OCI-LY7 (cell line): Measurements from ENCODE around the gene CFAP58. TPM values are rescaled to one million over a fixed set of nuclear protein-coding genes. Genes with fewer than 3 reads are reported as not detected.

Experiments
- BruUV-seq: library from RNA; stranded (reverse); fragments of 400-500 nt; replicated peaks from 2 replicates; lab custom pipeline; 2021; lab: Mats Ljungman, UMichigan
- CTCF ChIA-PET: fragments of 300-600 bp; sonication (Branson Sonifier 250); formaldehyde crosslinking; loops from one replicate; lab custom pipeline; 2022; ENCODE audit warnings: antibody characterized with exemption; ENCODE audit not compliant: unreplicated experiment; lab: Charles Lee
- POLR2A ChIA-PET: fragments of 300-600 bp; sonication (Branson Sonifier 250); formaldehyde crosslinking; loops from one replicate; lab custom pipeline; 2022; ENCODE audit warnings: antibody characterized with exemption; lab: Charles Lee
- DNase-seq: peaks from one replicate; pipeline ENCODE4 v3.0.0-alpha.2; 2015; ENCODE audit warnings: low spot score
- H2AFZ ChIP-seq: fragments of 200-600 bp; sonication (generic), shearing (Covaris generic); 2 replicates; pipeline ENCODE4 v1.6.1; 2014; ENCODE audit warnings: mild to moderate bottlenecking, antibody characterized with exemption, low read length, moderate library complexity
- H3K27ac ChIP-seq: fragments of 200-600 bp; sonication (generic); 2 replicates; pipeline ENCODE4 v1.5.1; 2014; ENCODE audit warnings: mixed run types, low read depth, mild to moderate bottlenecking, moderate library complexity, low read length, inconsistent platforms; ENCODE audit not compliant: poor library complexity, severe bottlenecking
- H3K36me3 ChIP-seq: fragments of 200-600 bp; sonication (generic); 2 replicates; pipeline ENCODE4 v1.6.1; 2014; ENCODE audit warnings: mild to moderate bottlenecking, antibody characterized with exemption, low read length, moderate library complexity, mixed read lengths; ENCODE audit not compliant: insufficient read depth
- H3K4me1 ChIP-seq: fragments of 200-600 bp; sonication (generic); 2 replicates; pipeline ENCODE4 v1.5.1; 2014; ENCODE audit warnings: mild to moderate bottlenecking, low read length; ENCODE audit not compliant: insufficient read depth, poor library complexity, severe bottlenecking
- H3K4me2 ChIP-seq: fragments of 200-600 bp; sonication (generic); 2 replicates; pipeline ENCODE4 v1.6.1; 2014; ENCODE audit warnings: mild to moderate bottlenecking, low read length
- H3K4me3 ChIP-seq: fragments of 200-600 bp; sonication (generic); 2 replicates; pipeline ENCODE4 v1.5.1; 2014; ENCODE audit warnings: mild to moderate bottlenecking, low read depth, low read length; ENCODE audit not compliant: poor library complexity, severe bottlenecking
- H3K79me2 ChIP-seq: fragments of 200-600 bp; sonication (generic); 2 replicates; pipeline ENCODE4 v1.6.1; 2016; ENCODE audit warnings: low read depth, mild to moderate bottlenecking, low read length, moderate library complexity, mixed read lengths; ENCODE audit not compliant: insufficient read depth
- H3K9me2 ChIP-seq: fragments of 200-600 bp; sonication (generic); 2 replicates; pipeline ENCODE4 v1.6.1; 2016; ENCODE audit warnings: mild to moderate bottlenecking, low read length, mixed read lengths; ENCODE audit not compliant: insufficient read depth
- H3K9me3 ChIP-seq: fragments of 200-600 bp; sonication (generic); 2 replicates; pipeline ENCODE4 v1.6.1; 2014; ENCODE audit warnings: mild to moderate bottlenecking, mixed run types, low read length, mixed read lengths
- H4K20me1 ChIP-seq: fragments of 200-600 bp; sonication (generic); 2 replicates; pipeline ENCODE4 v1.6.1; 2014; ENCODE audit warnings: mild to moderate bottlenecking, antibody characterized with exemption, low read length, moderate library complexity, mixed read lengths; ENCODE audit not compliant: insufficient read depth
- CTCF ChIP-seq: fragments of 200-600 bp; sonication (generic); conservative IDR thresholded peaks from 2 replicates; pipeline ENCODE4 v1.5.1; 2014; ENCODE audit warnings: mild to moderate bottlenecking, antibody characterized with exemption, low read length, moderate library complexity, mixed read lengths
- EZH2phosphoT487 ChIP-seq: fragments of 200-600 bp; sonication (generic); IDR thresholded peaks from 2 replicates; pipeline ENCODE4 v1.6.1; 2018; ENCODE audit warnings: low read depth, borderline replicate concordance, mild to moderate bottlenecking, mixed run types, antibody characterized with exemption, low read length, moderate library complexity, mixed read lengths
- intact Hi-C: fragments of 100-400 bp; cut with micrococcal nuclease; formaldehyde crosslinking; loops from one replicate; pipeline ENCODE4 v1.10.0; 2022; ENCODE audit not compliant: unreplicated experiment
- total RNA-seq, 2 experiments: library from RNA; depleted of rRNA in 1 of 2; stranded (reverse); fragments of >200 nt in 1 of 2; shearing (Covaris generic) in 1 of 2; gene quantifications; 2 replicates each; pipeline ENCODE4 v1.2.3, GENCODE V29; 2014 to 2022

Gene CFAP58
- total RNA-seq, 2 experiments from 2014 or later, result 0.09 to 1.5 TPM

- Histone ChIP-seq H2AFZ (no peak overlapping the region), H3K9me3 (no peaks in the 10 kb centered on the region), H3K4me2 (no peak overlapping the region), H3K36me3 (no peaks in the 10 kb centered on the region), H3K4me3 (no peak overlapping the region), H4K20me1 (no peaks in the 10 kb centered on the region), H3K9me2 (no peaks in the 10 kb centered on the region), H3K4me1 (no peaks in the 10 kb centered on the region), H3K27ac (no peak overlapping the region), H3K79me2 (no peaks in the 10 kb centered on the region)
- intact Hi-C loops, result no loop called here
- ChIA-PET CTCF (no interaction called here), POLR2A (no interaction called here)
- TF ChIP-seq CTCF, result no peak
- no peak for TF ChIP-seq EZH2phosphoT487
- no peak for DNase-seq
- no TSS peak for BruUV-seq
Measured at GRCh38 chr10:104388830-104389229, 35.2 kb downstream of the CFAP58 start.

- H4K20me1 ChIP-seq, result no peaks in the 10 kb centered on the region
- ChIA-PET CTCF (no interaction called here), POLR2A (interaction anchor here (0.7 kb wide), 1 partner anchor 9 kb away, joined by 3 read pairs; no protein-coding TSS in a partner anchor)
- no peaks in the 10 kb centered on the region for H3K4me1 ChIP-seq
- H3K9me2 ChIP-seq, result no peaks in the 10 kb centered on the region
- no peak overlapping the region for H3K4me3 ChIP-seq
- H3K9me3 ChIP-seq, result no peaks in the 10 kb centered on the region
- H3K27ac ChIP-seq, result no peak overlapping the region
- H3K79me2 ChIP-seq, result no peaks in the 10 kb centered on the region
- intact Hi-C loops, result no loop called here
- BruUV-seq, result no TSS peak
- H2AFZ ChIP-seq, result no peak overlapping the region
- H3K36me3 ChIP-seq, result no peaks in the 10 kb centered on the region
- H3K4me2 ChIP-seq, result no peak overlapping the region
- no peak for TF ChIP-seq CTCF
- no peak for TF ChIP-seq EZH2phosphoT487
- DNase-seq, result no peak
Measured at GRCh38 chr10:104391150-104391968, 37.7 kb downstream of the CFAP58 start.

GRCh38 chr10:104391969-104392296 lies 38.3 kb downstream of the CFAP58 start:
- intact Hi-C loops, result no loop called here
- no TSS peak for BruUV-seq
- no peak for DNase-seq
- H2AFZ ChIP-seq, result no peak overlapping the region
- no peaks in the 10 kb centered on the region for H3K9me3 ChIP-seq
- ChIA-PET POLR2A (interaction anchor here (0.7 kb wide), 1 partner anchor 9 kb away, joined by 3 read pairs; no protein-coding TSS in a partner anchor), CTCF (no interaction called here)
- no peak overlapping the region for H3K27ac ChIP-seq
- TF ChIP-seq EZH2phosphoT487 (no peak), CTCF (no peak)
- no peaks in the 10 kb centered on the region for H4K20me1 ChIP-seq
- H3K36me3 ChIP-seq, result no peaks in the 10 kb centered on the region
- no peak overlapping the region for H3K4me3 ChIP-seq
- no peaks in the 10 kb centered on the region for H3K9me2 ChIP-seq
- H3K4me1 ChIP-seq, result no peaks in the 10 kb centered on the region
- no peaks in the 10 kb centered on the region for H3K79me2 ChIP-seq
- no peak overlapping the region for H3K4me2 ChIP-seq
